ENCODE data around the gene LEP.

LEP gene

DNA sequence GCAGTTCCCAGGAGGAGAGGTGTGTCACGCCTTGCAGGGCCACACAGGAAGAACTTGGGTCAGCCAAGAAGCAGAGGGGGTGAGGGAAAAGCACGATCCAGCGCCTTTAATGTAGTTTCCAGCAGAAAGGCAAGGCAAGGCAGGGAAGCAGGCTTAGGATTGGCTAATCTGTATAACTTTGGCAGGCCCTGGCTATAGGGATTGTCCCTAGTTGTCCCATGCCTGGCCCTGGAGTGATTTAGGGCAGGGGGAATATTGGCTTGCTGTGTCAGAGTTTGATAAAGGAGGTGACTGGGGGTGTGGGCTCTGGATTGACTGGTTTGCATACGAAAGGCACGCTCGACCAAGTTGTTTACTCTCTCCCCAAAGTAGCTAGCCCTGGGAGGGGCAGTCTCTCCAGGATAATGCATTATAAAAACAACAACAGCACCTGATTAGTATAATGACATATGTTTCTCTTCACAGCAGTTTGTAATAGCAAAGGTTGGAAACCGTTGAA is 58.1 kb downstream of the LEP start:
- ChIA-PET CTCF (no interaction called here), POLR2A (no interaction called here)
- DNase-seq (ENCODE audit: extremely low spot score) = no peak
- TF ChIP-seq ELF4 (IDR thresholded peaks at IDR 0.05) (no peak), ZNF384 (IDR thresholded peaks at IDR 0.05) (no peak), ARNT (IDR thresholded peaks at IDR 0.05) (no peak), SUZ12 (IDR thresholded peaks at IDR 0.05) (no peak), FOXM1 (IDR thresholded peaks at IDR 0.05; ENCODE audit: borderline replicate concordance) (no peak), FOXA1 (IDR thresholded peaks at IDR 0.05) (no peak), FOXK2 (IDR thresholded peaks at IDR 0.05) (no peak), BHLHE40 (IDR thresholded peaks at IDR 0.05; ENCODE audit: borderline replicate concordance) (no peak), L3MBTL2 (conservative IDR thresholded peaks at IDR 0.05) (no peak), CTBP1 (IDR thresholded peaks at IDR 0.05; ENCODE audit: borderline replicate concordance) (no peak), NFRKB (IDR thresholded peaks at IDR 0.05) (no peak), SP1 (IDR thresholded peaks at IDR 0.05) (no peak), LEF1 (IDR thresholded peaks at IDR 0.05; ENCODE audit: borderline replicate concordance) (no peak), TARDBP (IDR thresholded peaks at IDR 0.05) (no peak), HDGF (IDR thresholded peaks at IDR 0.05; ENCODE audit: borderline replicate concordance) (no peak), PKNOX1 (IDR thresholded peaks at IDR 0.05) (no peak)

GRCh38 chr7:128302139-128302538 is 61.1 kb downstream of the LEP start:
- DNase-seq (ENCODE audit: extremely low spot score) = no peak
- TF ChIP-seq HDGF (IDR thresholded peaks at IDR 0.05; ENCODE audit: borderline replicate concordance) = no peak
- TF ChIP-seq SP1 (IDR thresholded peaks at IDR 0.05) = no peak
- TF ChIP-seq NFRKB (IDR thresholded peaks at IDR 0.05) = no peak
- TF ChIP-seq ELF4 (IDR thresholded peaks at IDR 0.05) = no peak
- no peak for TF ChIP-seq ARNT (IDR thresholded peaks at IDR 0.05)
- no peak for TF ChIP-seq L3MBTL2 (conservative IDR thresholded peaks at IDR 0.05)
- TF ChIP-seq LEF1 (IDR thresholded peaks at IDR 0.05; ENCODE audit: borderline replicate concordance) = no peak
- TF ChIP-seq FOXK2 (IDR thresholded peaks at IDR 0.05) = no peak
- no peak for TF ChIP-seq CTBP1 (IDR thresholded peaks at IDR 0.05; ENCODE audit: borderline replicate concordance)
- no peak for TF ChIP-seq BHLHE40 (IDR thresholded peaks at IDR 0.05; ENCODE audit: borderline replicate concordance)
- no peak for TF ChIP-seq PKNOX1 (IDR thresholded peaks at IDR 0.05)
- TF ChIP-seq TARDBP (IDR thresholded peaks at IDR 0.05) = no peak
- TF ChIP-seq FOXM1 (IDR thresholded peaks at IDR 0.05; ENCODE audit: borderline replicate concordance) = no peak
- TF ChIP-seq FOXA1 (IDR thresholded peaks at IDR 0.05) = no peak
- TF ChIP-seq ZNF384 (IDR thresholded peaks at IDR 0.05) = no peak
- TF ChIP-seq SUZ12 (IDR thresholded peaks at IDR 0.05) = no peak
- POLR2A ChIA-PET = no interaction called here
- CTCF ChIA-PET = no interaction called here

- ChIA-PET CTCF (no interaction called here), POLR2A (no interaction called here)
Measured at GRCh38 chr7:128303133-128303532, 62.1 kb downstream of the LEP start.

GRCh38 chr7:128303643-128304042 is 62.6 kb downstream of the LEP start:
- CTCF ChIA-PET = no interaction called here
- TF ChIP-seq ZNF384 (IDR thresholded peaks at IDR 0.05) (no peak), FOXM1 (IDR thresholded peaks at IDR 0.05; ENCODE audit: borderline replicate concordance) (no peak)
- no peak for DNase-seq (ENCODE audit: extremely low spot score)
- POLR2A ChIA-PET = no interaction called here

More at GRCh38 chr7:128303133-128303532, 62.1 kb downstream of the LEP start:
- TF ChIP-seq ZNF384 (IDR thresholded peaks at IDR 0.05) (no peak), HDGF (IDR thresholded peaks at IDR 0.05; ENCODE audit: borderline replicate concordance) (no peak), ELF4 (IDR thresholded peaks at IDR 0.05) (no peak), TARDBP (IDR thresholded peaks at IDR 0.05) (no peak), FOXA1 (IDR thresholded peaks at IDR 0.05) (no peak), SP1 (IDR thresholded peaks at IDR 0.05) (no peak), NFRKB (IDR thresholded peaks at IDR 0.05) (no peak), SUZ12 (IDR thresholded peaks at IDR 0.05) (no peak)
- DNase-seq (ENCODE audit: extremely low spot score) = no peak

DNA sequence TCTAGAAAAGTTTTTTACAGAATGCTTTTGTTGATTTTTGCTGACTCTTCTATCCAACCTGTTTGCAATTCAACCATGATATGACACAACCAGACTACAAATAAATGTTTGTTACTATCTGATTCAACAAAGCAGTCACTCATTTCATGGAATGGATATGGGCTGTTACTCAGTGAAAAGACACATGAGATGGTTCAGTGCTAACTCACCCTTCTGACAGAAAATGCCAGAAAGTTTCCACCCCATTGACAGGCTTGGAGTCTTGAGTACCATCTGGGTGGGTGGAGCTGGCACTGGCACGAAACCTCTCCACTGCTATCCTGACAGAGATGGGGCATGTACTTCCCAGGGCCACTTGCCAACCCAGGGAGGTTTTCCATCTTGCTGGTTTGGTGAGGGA is 63.1 kb downstream of the LEP start:
- ChIA-PET CTCF (no interaction called here), POLR2A (no interaction called here)
- DNase-seq (ENCODE audit: extremely low spot score) = no peak
- TF ChIP-seq TARDBP (IDR thresholded peaks at IDR 0.05) (no peak), HDGF (IDR thresholded peaks at IDR 0.05; ENCODE audit: borderline replicate concordance) (no peak), SUZ12 (IDR thresholded peaks at IDR 0.05) (no peak), FOXA1 (IDR thresholded peaks at IDR 0.05) (no peak), SP1 (IDR thresholded peaks at IDR 0.05) (no peak), NFRKB (IDR thresholded peaks at IDR 0.05) (no peak), CTBP1 (IDR thresholded peaks at IDR 0.05; ENCODE audit: borderline replicate concordance) (no peak), BHLHE40 (IDR thresholded peaks at IDR 0.05; ENCODE audit: borderline replicate concordance) (no peak), L3MBTL2 (conservative IDR thresholded peaks at IDR 0.05) (no peak), ARNT (IDR thresholded peaks at IDR 0.05) (no peak), LEF1 (IDR thresholded peaks at IDR 0.05; ENCODE audit: borderline replicate concordance) (no peak), PKNOX1 (IDR thresholded peaks at IDR 0.05) (no peak), FOXK2 (IDR thresholded peaks at IDR 0.05) (no peak), FOXM1 (IDR thresholded peaks at IDR 0.05; ENCODE audit: borderline replicate concordance) (no peak)

- TF ChIP-seq SUZ12 (IDR thresholded peaks at IDR 0.05) = no peak
- TF ChIP-seq ZNF384 (IDR thresholded peaks at IDR 0.05) = no peak
- TF ChIP-seq LEF1 (IDR thresholded peaks at IDR 0.05; ENCODE audit: borderline replicate concordance) = no peak
- TF ChIP-seq FOXM1 (IDR thresholded peaks at IDR 0.05; ENCODE audit: borderline replicate concordance) = no peak
- TF ChIP-seq NFRKB (IDR thresholded peaks at IDR 0.05) = no peak
- no peak for TF ChIP-seq ARNT (IDR thresholded peaks at IDR 0.05)
- no peak for TF ChIP-seq HDGF (IDR thresholded peaks at IDR 0.05; ENCODE audit: borderline replicate concordance)
- no peak for TF ChIP-seq SP1 (IDR thresholded peaks at IDR 0.05)
- no peak for TF ChIP-seq FOXA1 (IDR thresholded peaks at IDR 0.05)
- no peak for TF ChIP-seq ELF4 (IDR thresholded peaks at IDR 0.05)
- TF ChIP-seq TARDBP (IDR thresholded peaks at IDR 0.05) = no peak
- TF ChIP-seq L3MBTL2 (conservative IDR thresholded peaks at IDR 0.05) = no peak
- no peak for TF ChIP-seq FOXK2 (IDR thresholded peaks at IDR 0.05)
- TF ChIP-seq BHLHE40 (IDR thresholded peaks at IDR 0.05; ENCODE audit: borderline replicate concordance) = no peak
- CTCF ChIA-PET = no interaction called here
- no peak for DNase-seq (ENCODE audit: extremely low spot score)
- POLR2A ChIA-PET = no interaction called here
Measured at GRCh38 chr7:128307061-128307460, 66.0 kb downstream of the LEP start.
